ENCODE measurements around the gene VARS1. TPM values are rescaled to one million over a fixed set of nuclear protein-coding genes. Genes with fewer than 3 reads are reported as not detected.
A peak's percentile ranks its signal among the peaks of the same experiment; 100 is the strongest.

The VARS1 gene
- polyA plus RNA-seq, 2 of the 4 experiments (the other 2 are of a cell fraction) = 17.7 to 57.2 TPM

- H3K4me1 ChIP-seq = peaks cover 23% of the 10 kb centered on the region; the same call in 2 of the 3 replicates
- FAIRE-seq = no peak
- WGBS (ENCODE audit: missing lambda C conversion rate) = 69% methylated on average over 12 of the region's 12 CpGs
- peak; percentile 38 to 70; a peak in 3 of 6 replicates for ATAC-seq
- no peak overlapping the region for H3K4me2 ChIP-seq
- H3K9me3 ChIP-seq = no peaks in the 10 kb centered on the region
- DNase-seq (ENCODE audit: low read depth in 1 of 2, low spot score in 1 of 2) = peak; percentile 33 to 77
- no peak overlapping the region for H3K27ac ChIP-seq
- TF ChIP-seq SMC3 (IDR thresholded peaks at IDR 0.05) (0 out of 3 replicates have a peak, but pooled peaks have one; percentile 22), CTCF (IDR thresholded peaks at IDR 0.05) (peak; percentile 49), CBX8 (IDR thresholded peaks at IDR 0.05) (no peak)
- CTCF ChIA-PET = interaction anchor here (0.9 to 2.8 kb wide), 15 partner anchors 11 to 93 kb away, joined by 3 to 18 read pairs (median 4); partner anchors contain the start of genes CLIC1, DDAH2, HSPA1A and HSPA1L
- H3K4me3 ChIP-seq = no peak overlapping the region
- POLR2A ChIA-PET = interaction anchor here (0.5 to 1.9 kb wide), 4 partner anchors 24 to 52 kb away, joined by 3 to 8 read pairs (median 4); partner anchors contain the start of genes HSPA1A, HSPA1B and HSPA1L
Measured at GRCh38 chr6:31791324-31792089, 4.0 kb downstream of the VARS1 start.

- ChIA-PET POLR2A (interaction anchor here (1.4 to 1.5 kb wide), 2 partner anchors 30 to 42 kb away, joined by 3 read pairs; partner anchors contain the start of genes HSPA1A, HSPA1B and HSPA1L), CTCF (interaction anchor here (0.6 to 1.7 kb wide), 8 partner anchors 9 to 45 kb away, joined by 3 to 6 read pairs (median 4); partner anchors contain the start of gene VARS1)
- DNase-seq (ENCODE audit: low read depth in 1 of 2, low spot score in 1 of 2) (no peak), ATAC-seq (no peak), FAIRE-seq (no peak)
- no peak overlapping the region for H3K4me2 ChIP-seq
- H3K4me1 ChIP-seq = no peaks in the 10 kb centered on the region
- no peak overlapping the region for H3K27ac ChIP-seq
- TF ChIP-seq RARB (CRISPR knock-in tag; IDR thresholded peaks at IDR 0.05) = no peak
- TF ChIP-seq HOXB5 (CRISPR knock-in tag; IDR thresholded peaks at IDR 0.05) = no peak
- TF ChIP-seq HDAC2 (IDR thresholded peaks at IDR 0.05) = no peak
- TF ChIP-seq ZC3H11A (IDR thresholded peaks at IDR 0.05) = no peak
- TF ChIP-seq NR3C1 (IDR thresholded peaks at IDR 0.05) = no peak
- TF ChIP-seq MAZ (IDR thresholded peaks at IDR 0.05; ENCODE audit: borderline replicate concordance, low read depth, low read length) = no peak
- no peak for TF ChIP-seq EP300 (IDR thresholded peaks at IDR 0.05)
- TF ChIP-seq HOXA7 (CRISPR knock-in tag; IDR thresholded peaks at IDR 0.05) = no peak
- no peak for TF ChIP-seq MYC (IDR thresholded peaks at IDR 0.05; ENCODE audit: borderline replicate concordance, low read length)
- no peak for TF ChIP-seq POLR2A (IDR thresholded peaks at IDR 0.05; ENCODE audit: low read length)
- TF ChIP-seq ATOH8 (CRISPR knock-in tag; IDR thresholded peaks at IDR 0.05; ENCODE audit: low read depth) = no peak
- TF ChIP-seq PHF8 (IDR thresholded peaks at IDR 0.05; ENCODE audit: borderline replicate concordance, low read depth) = no peak
- TF ChIP-seq CHD4 (IDR thresholded peaks at IDR 0.05; ENCODE audit: borderline replicate concordance) = no peak
- no peak for TF ChIP-seq ZSCAN20 (CRISPR knock-in tag; IDR thresholded peaks at IDR 0.05)
- TF ChIP-seq KDM1A (IDR thresholded peaks at IDR 0.05; ENCODE audit: low read depth) = no peak
- no peak for TF ChIP-seq NFE2L2 (conservative IDR thresholded peaks at IDR 0.05; ENCODE audit: low read length)
- no peak for TF ChIP-seq HES2 (IDR thresholded peaks at IDR 0.05)
- H3K4me3 ChIP-seq = no peak overlapping the region
- 97% methylated on average over 4 of the region's 11 CpGs for WGBS (ENCODE audit: missing lambda C conversion rate)
- H3K9me3 ChIP-seq = no peaks in the 10 kb centered on the region
Measured at GRCh38 chr6:31785475-31785874, 10.1 kb downstream of the VARS1 start.

Measured in A549 (cell line).